Breast epithelium (tissue), 3 donors: ENCODE measurements around the gene MALL.
A peak's percentile ranks its signal among the peaks of the same experiment; 100 is the strongest.

Experiments used
- POLR2A ChIP-seq: fragments of 450-650 bp; IDR thresholded peaks from one replicate; pipeline ENCODE4 v1.6.1; 2016; ENCODE audit warnings: antibody characterized with exemption, mild to moderate bottlenecking, moderate library complexity
- POLR2AphosphoS5 ChIP-seq, 3 donors: sonication (generic); formaldehyde crosslinking; IDR thresholded peaks; one replicate each; pipeline ENCODE4 v1.6.1; 2017; ENCODE audit warnings: antibody characterized with exemption in 3 of 3

DNA sequence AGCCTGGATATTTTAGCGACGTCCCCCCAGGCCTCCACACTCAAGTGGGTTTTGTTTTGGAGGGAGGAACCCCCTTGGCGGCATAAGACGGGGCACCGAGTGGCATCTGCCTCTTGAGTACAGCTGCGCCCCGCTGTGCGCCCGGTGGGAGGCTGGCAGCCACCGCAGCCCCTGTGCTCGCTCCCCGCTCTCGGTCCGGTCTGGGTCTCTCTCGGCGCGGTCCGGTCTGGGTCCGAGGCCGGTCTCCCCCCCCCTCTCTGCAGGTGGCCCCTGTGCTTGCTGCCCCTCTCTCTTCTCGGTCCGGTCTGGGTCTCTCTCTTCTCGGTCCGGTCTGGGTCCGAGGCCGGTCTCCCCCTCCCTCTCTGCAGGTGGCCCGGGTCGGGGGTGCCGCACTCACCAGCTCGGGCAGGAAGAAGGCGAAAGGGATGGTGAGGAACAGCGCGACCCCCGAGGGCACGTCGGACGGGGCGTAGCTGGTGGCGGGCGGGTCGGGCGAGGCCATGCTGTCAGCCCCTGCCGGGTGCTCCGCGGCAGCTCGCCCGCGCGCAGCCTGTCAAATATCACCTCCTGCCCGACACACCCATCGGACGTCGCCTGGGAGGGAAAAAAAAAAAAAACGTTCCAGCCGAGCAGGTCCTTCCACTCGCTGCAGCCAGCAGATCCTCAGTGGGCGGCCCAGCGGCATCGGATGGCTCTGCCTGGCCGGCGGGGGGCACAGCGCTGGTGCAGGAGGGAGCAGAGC lies at the start of gene MALL:
- peak; percentile 23 for TF ChIP-seq POLR2A
- TF ChIP-seq POLR2AphosphoS5 (IDR thresholded peaks at IDR 0.05): peak in 1 of 3 donors; percentile 51
